ENCODE measurements around the gene VEZT.
"Not testable (repeated sequence)": the region's sequence is repeated elsewhere in the genome, so short reads cannot be mapped to it uniquely, and the experiment has no call there.

VEZT gene

GRCh38 chr12:95237315-95237714 lies 19.7 kb downstream of the VEZT start:
- Histone ChIP-seq H3K4me1 (ENCODE audit: control insufficient read depth, low read length) (peaks cover 23% of the 10 kb centered on the region), H3K36me3 (ENCODE audit: control insufficient read depth, low read length) (peaks cover 39% of the 10 kb centered on the region), H3K27me3 (ENCODE audit: control insufficient read depth, low read length) (no peaks in the 10 kb centered on the region), H3K9me2 (replicated peaks; ENCODE audit: control insufficient read depth, low read length) (no peaks in the 10 kb centered on the region), H3K4me2 (ENCODE audit: low read length) (no peak overlapping the region), H4K20me1 (ENCODE audit: control insufficient read depth, insufficient read depth, low read depth, low read length) (peaks cover 5% of the 10 kb centered on the region; the same call in 1 of the 2 replicates), H3K27ac (ENCODE audit: low read depth, low read length) (no peak overlapping the region), H3F3A (ENCODE audit: control insufficient read depth, insufficient read depth) (no peaks in the 10 kb centered on the region), H3K4me3 (ENCODE audit: low read length) (no peak overlapping the region), H3K79me2 (ENCODE audit: control insufficient read depth, low read length) (peaks cover 86% of the 10 kb centered on the region), H3K9me3 (ENCODE audit: control insufficient read depth, insufficient read depth, low read length) (no peaks in the 10 kb centered on the region)
- TF ChIP-seq EZH2phosphoT487 (IDR thresholded peaks at IDR 0.05; ENCODE audit: borderline replicate concordance, low read length): no peak
- TF ChIP-seq, protein P1, sequence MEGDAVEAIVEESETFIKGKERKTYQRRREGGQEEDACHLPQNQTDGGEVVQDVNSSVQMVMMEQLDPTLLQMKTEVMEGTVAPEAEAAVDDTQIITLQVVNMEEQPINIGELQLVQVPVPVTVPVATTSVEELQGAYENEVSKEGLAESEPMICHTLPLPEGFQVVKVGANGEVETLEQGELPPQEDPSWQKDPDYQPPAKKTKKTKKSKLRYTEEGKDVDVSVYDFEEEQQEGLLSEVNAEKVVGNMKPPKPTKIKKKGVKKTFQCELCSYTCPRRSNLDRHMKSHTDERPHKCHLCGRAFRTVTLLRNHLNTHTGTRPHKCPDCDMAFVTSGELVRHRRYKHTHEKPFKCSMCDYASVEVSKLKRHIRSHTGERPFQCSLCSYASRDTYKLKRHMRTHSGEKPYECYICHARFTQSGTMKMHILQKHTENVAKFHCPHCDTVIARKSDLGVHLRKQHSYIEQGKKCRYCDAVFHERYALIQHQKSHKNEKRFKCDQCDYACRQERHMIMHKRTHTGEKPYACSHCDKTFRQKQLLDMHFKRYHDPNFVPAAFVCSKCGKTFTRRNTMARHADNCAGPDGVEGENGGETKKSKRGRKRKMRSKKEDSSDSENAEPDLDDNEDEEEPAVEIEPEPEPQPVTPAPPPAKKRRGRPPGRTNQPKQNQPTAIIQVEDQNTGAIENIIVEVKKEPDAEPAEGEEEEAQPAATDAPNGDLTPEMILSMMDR (IDR thresholded peaks at IDR 0.05; ENCODE audit: low read depth, low read length, poor library complexity, severe bottlenecking): no peak

DNA sequence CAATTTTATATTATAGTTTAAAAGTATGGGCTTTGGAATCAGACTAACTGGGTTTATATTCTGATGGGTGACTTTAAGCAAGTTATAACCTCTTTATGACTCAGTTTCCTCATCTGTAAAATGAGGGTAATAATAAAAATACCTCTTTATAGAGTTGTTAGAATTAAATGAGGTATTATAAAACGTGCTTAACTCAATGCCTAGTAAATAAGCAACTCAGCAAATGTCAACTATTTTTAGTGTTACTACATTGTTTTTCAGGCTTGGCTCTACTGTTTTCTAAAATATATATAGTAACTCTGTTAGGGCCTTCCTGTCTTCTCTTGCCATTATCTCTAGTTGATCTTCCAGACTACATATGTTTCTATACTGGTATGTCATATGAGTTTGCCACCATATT lies 20.5 kb downstream of the VEZT start:
- H3K9me3 ChIP-seq (ENCODE audit: control insufficient read depth, insufficient read depth, low read length): no peaks in the 10 kb centered on the region
- H3K4me2 ChIP-seq (ENCODE audit: low read length): no peak overlapping the region
- peaks cover 37% of the 10 kb centered on the region for H3K36me3 ChIP-seq (ENCODE audit: control insufficient read depth, low read length)
- no peak overlapping the region for H3K4me3 ChIP-seq (ENCODE audit: low read length)
- no peaks in the 10 kb centered on the region for H3K27me3 ChIP-seq (ENCODE audit: control insufficient read depth, low read length)
- TF ChIP-seq, protein P1 (IDR thresholded peaks at IDR 0.05; ENCODE audit: low read depth, low read length, poor library complexity, severe bottlenecking): no peak
- no peak for TF ChIP-seq EZH2phosphoT487 (IDR thresholded peaks at IDR 0.05; ENCODE audit: borderline replicate concordance, low read length)
- H3K79me2 ChIP-seq (ENCODE audit: control insufficient read depth, low read length): peaks cover 86% of the 10 kb centered on the region
- no peak overlapping the region for H3K27ac ChIP-seq (ENCODE audit: low read depth, low read length)
- H3F3A ChIP-seq (ENCODE audit: control insufficient read depth, insufficient read depth): no peaks in the 10 kb centered on the region
- H3K4me1 ChIP-seq (ENCODE audit: control insufficient read depth, low read length): peaks cover 23% of the 10 kb centered on the region
- no peaks in the 10 kb centered on the region for H3K9me2 ChIP-seq (replicated peaks; ENCODE audit: control insufficient read depth, low read length)
- H4K20me1 ChIP-seq (ENCODE audit: control insufficient read depth, insufficient read depth, low read depth, low read length): no peaks in the 10 kb centered on the region

DNA sequence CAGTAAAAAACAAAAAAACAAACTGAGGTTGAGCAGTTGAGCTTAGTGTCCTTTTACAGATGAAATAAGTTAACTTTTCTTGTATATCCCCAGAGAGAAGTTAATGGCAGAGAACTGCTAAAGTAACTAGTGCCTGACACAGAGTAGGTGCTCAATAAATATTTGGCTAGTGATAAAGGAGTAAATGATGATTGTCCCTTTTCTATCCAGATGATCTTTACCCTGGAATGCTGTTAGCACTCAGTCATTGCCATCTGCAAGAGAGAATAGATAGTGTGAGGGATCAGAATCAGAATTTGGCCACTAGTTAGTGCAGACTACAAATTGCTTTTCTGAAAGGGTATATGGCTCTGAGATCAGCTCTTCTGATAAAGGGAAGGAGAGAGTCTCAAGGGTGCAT lies 21.6 kb downstream of the VEZT start:
- H4K20me1 ChIP-seq (ENCODE audit: control insufficient read depth, insufficient read depth, low read depth, low read length): no peaks in the 10 kb centered on the region
- H3K4me2 ChIP-seq (ENCODE audit: low read length): no peak overlapping the region
- H3K9me2 ChIP-seq (replicated peaks; ENCODE audit: control insufficient read depth, low read length): no peaks in the 10 kb centered on the region
- no peaks in the 10 kb centered on the region for H3K27me3 ChIP-seq (ENCODE audit: control insufficient read depth, low read length)
- peaks cover 23% of the 10 kb centered on the region for H3K4me1 ChIP-seq (ENCODE audit: control insufficient read depth, low read length)
- H3K9me3 ChIP-seq (ENCODE audit: control insufficient read depth, insufficient read depth, low read length): no peaks in the 10 kb centered on the region
- H3K79me2 ChIP-seq (ENCODE audit: control insufficient read depth, low read length): peaks cover 86% of the 10 kb centered on the region
- no peak overlapping the region for H3K27ac ChIP-seq (ENCODE audit: low read depth, low read length)
- H3K36me3 ChIP-seq (ENCODE audit: control insufficient read depth, low read length): peaks cover 38% of the 10 kb centered on the region
- H3F3A ChIP-seq (ENCODE audit: control insufficient read depth, insufficient read depth): no peaks in the 10 kb centered on the region
- TF ChIP-seq EZH2phosphoT487 (IDR thresholded peaks at IDR 0.05; ENCODE audit: borderline replicate concordance, low read length): no peak
- TF ChIP-seq, protein P1 (IDR thresholded peaks at IDR 0.05; ENCODE audit: low read depth, low read length, poor library complexity, severe bottlenecking): no peak
- no peak overlapping the region for H3K4me3 ChIP-seq (ENCODE audit: low read length)

GRCh38 chr12:95239835-95240234 lies 22.2 kb downstream of the VEZT start:
- H3K27me3 ChIP-seq (ENCODE audit: control insufficient read depth, low read length); H3K9me3 ChIP-seq (ENCODE audit: control insufficient read depth, insufficient read depth, low read length); H3K4me2 ChIP-seq (ENCODE audit: low read length); H4K20me1 ChIP-seq (ENCODE audit: control insufficient read depth, insufficient read depth, low read depth, low read length); H3K4me3 ChIP-seq (ENCODE audit: low read length); H3K27ac ChIP-seq (ENCODE audit: low read depth, low read length); H3F3A ChIP-seq (ENCODE audit: control insufficient read depth, insufficient read depth); H3K9me2 ChIP-seq (replicated peaks; ENCODE audit: control insufficient read depth, low read length): not testable (repeated sequence)
- Histone ChIP-seq H3K36me3 (ENCODE audit: control insufficient read depth, low read length) (peaks cover 41% of the 10 kb centered on the region), H3K79me2 (ENCODE audit: control insufficient read depth, low read length) (peaks cover 88% of the 10 kb centered on the region), H3K4me1 (ENCODE audit: control insufficient read depth, low read length) (peaks cover 23% of the 10 kb centered on the region)

All from DOHH2 (cell line).